ENCODE results near the gene GNAZ. TPM values are rescaled to one million over a fixed set of nuclear protein-coding genes. Genes with fewer than 3 reads are reported as not detected.

The GNAZ gene
- total RNA-seq, 2 experiments from 2014 or later = 0.28 to 0.53 TPM

DNA sequence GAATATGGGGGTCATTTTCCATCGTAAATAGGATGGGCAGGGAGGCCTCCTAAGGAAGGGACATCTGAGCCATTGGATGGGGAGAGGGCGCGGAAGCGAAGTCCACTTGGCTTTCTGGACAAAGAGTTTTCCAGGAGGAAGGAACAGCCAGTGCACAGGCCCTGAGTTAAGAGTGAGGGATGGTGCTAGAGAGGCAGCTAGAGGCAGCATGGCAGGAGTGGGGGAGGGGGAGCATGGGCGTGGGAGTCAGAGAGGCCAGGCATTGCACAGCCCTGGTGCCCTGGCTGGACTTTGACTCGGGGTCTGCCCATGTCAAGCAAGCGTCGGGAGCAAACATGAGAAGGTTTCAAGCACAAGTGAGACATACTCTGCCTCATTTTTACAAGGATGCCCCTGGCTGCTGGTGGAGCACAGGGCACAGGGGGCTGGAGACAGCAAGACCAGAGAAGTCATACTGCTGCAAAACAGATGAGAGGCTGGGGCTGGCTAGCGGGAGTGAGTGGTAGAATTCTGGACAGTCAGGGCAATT, 9.0 kb downstream of the GNAZ start:
- no peak overlapping the region for H3K4me3 Mint-ChIP-seq
- peaks cover 3% of the 10 kb centered on the region for H3K27me3 Mint-ChIP-seq
- DNase-seq = no peak
- H3K36me3 Mint-ChIP-seq (ENCODE audit: low read depth) = no peaks in the 10 kb centered on the region
- no peak overlapping the region for H3K27ac Mint-ChIP-seq
- ChIA-PET CTCF (no interaction called here), POLR2A (no interaction called here)
- no peaks in the 10 kb centered on the region for H3K9me3 Mint-ChIP-seq
- peaks cover 2% of the 10 kb centered on the region for H3K4me1 Mint-ChIP-seq

DNA sequence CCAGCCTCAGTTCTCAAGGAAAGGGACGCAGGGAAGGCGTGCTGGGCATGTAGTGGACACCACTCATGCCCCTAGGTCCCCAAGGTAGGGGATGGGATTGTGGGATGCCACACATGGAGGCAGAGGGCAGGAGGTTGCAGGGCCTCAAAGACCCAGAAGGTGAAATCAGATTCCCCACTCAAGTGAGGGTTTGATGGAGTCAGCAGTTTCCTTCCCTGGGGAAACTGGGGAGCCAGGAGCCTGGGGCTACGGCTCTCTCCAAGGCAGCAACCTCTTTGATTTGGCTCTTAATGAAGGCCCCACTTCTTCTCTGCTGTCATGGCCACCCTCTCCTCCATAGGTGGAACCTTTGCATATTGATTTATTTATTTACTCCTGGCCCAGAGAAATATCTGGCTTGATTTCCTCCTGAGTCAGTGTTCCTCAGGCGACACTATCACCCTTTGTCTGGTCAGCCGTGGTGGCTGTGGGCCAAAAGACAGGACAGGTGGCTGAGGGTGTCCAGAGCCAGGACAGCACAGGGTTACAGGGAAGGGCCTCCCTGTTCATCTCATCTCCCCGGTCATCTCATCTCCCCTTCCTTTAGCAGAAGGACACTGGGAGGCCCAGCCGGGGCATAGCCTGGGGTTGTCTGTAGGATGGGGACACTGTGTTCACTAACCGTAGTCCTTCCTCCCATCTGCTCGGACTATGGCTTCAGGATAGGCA, 9.6 kb downstream of the GNAZ start:
- peaks cover 2% of the 10 kb centered on the region for H3K4me1 Mint-ChIP-seq
- H3K9me3 Mint-ChIP-seq = no peaks in the 10 kb centered on the region
- no peaks in the 10 kb centered on the region for H3K27me3 Mint-ChIP-seq
- H3K36me3 Mint-ChIP-seq (ENCODE audit: low read depth) = no peaks in the 10 kb centered on the region
- no peak overlapping the region for H3K27ac Mint-ChIP-seq
- CTCF ChIA-PET = no interaction called here
- POLR2A ChIA-PET = no interaction called here
- H3K4me3 Mint-ChIP-seq = no peak overlapping the region
- no peak for DNase-seq

DNA sequence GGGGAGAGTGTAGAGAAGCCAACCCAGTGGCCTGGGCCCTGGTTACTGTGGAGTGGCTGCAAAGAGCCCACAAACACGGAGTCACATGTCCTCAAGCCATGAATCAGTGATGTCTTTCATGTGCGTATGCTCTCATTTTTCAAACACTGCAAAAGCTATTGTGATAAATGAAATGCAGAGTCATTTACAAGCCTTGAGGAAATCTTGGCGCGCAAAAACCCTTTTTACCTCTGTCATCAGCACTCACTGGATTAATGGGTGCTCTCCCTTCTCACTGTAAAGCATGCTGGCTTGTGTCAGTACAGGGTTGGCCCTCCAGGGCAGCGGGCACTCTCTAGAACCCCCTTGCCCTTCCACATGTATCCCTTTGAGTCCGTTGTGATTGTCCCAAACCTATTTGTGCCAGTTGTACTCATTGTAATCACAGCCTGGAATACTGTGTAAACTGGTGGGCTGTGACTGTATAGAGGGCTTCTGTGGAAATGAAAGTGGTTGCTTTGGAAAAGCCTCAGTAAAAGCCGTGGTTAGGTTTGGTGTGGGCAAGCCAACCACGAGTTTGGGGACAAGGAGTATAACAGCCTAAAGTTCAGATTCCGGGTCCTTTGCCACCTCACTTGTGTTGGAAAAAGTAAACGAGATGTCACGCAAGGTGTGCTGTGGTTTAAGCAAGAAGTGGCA, 10.4 kb downstream of the GNAZ start:
- Mint-ChIP-seq H3K36me3 (ENCODE audit: low read depth) (no peaks in the 10 kb centered on the region), H3K4me1 (peaks cover 2% of the 10 kb centered on the region), H3K9me3 (no peaks in the 10 kb centered on the region), H3K27me3 (no peaks in the 10 kb centered on the region), H3K4me3 (no peak overlapping the region), H3K27ac (no peak overlapping the region)
- ChIA-PET CTCF (no interaction called here), POLR2A (no interaction called here)
- no peak for DNase-seq

- Mint-ChIP-seq H3K4me3 (no peak overlapping the region), H3K9me3 (no peaks in the 10 kb centered on the region), H3K27ac (no peak overlapping the region), H3K27me3 (no peaks in the 10 kb centered on the region), H3K36me3 (ENCODE audit: low read depth) (no peaks in the 10 kb centered on the region), H3K4me1 (peaks cover 9% of the 10 kb centered on the region)
- no peak for DNase-seq
- ChIA-PET POLR2A (no interaction called here), CTCF (no interaction called here)
Observed at GRCh38 chr22:23082534-23083314, 12.4 kb downstream of the GNAZ start.

GRCh38 chr22:23083315-23084021, 13.1 kb downstream of the GNAZ start:
- H3K9me3 Mint-ChIP-seq = no peaks in the 10 kb centered on the region
- no peak for DNase-seq
- H3K27ac Mint-ChIP-seq = no peak overlapping the region
- H3K36me3 Mint-ChIP-seq (ENCODE audit: low read depth) = no peaks in the 10 kb centered on the region
- H3K4me3 Mint-ChIP-seq = no peak overlapping the region
- H3K27me3 Mint-ChIP-seq = no peaks in the 10 kb centered on the region
- POLR2A ChIA-PET = no interaction called here
- peaks cover 17% of the 10 kb centered on the region for H3K4me1 Mint-ChIP-seq
- CTCF ChIA-PET = no interaction called here

DNA sequence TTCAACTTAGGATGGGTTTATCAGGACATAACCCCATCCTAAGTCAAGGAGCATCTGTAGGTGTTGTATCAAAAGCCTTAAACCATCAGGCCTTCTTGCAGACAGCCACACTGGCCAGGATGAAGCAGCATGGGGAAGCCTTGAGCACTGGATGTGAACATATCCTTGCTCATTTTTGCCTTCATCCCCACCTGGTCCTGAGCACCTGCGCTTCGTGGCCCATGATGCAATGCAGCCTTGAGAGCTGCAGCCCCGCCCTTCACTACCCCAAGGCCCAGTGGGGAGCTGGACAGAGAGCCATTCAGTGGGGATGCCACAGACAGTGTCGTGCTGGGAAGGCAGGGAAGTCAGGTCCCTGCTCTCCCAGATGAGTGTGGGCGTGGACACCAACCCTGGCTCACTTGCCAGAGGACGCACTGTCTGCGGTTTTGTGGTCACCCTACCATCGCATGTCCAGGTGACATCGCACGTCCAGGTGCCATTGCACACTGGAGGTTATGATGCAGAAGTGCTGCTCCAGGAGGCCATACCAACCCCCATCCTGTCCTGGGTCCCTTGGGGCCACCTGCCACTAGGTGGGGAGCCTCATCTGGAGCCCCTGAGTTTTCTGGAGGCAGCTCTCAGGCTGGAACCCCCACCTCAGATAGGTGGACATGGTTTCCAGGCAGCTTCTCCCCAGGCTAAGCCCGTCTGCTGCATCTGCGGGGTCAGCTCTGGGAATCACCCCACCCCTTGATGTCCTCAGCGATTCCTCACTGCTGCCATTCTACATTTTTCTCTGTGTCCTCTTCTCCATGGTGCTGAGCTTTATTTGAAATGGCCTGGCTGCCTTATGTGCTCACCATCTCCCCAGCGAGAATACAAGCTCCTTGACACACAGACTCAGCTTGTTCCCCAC, 14.4 kb downstream of the GNAZ start:
- Mint-ChIP-seq H3K27ac (no peak overlapping the region), H3K27me3 (no peaks in the 10 kb centered on the region), H3K4me3 (no peak overlapping the region), H3K9me3 (no peaks in the 10 kb centered on the region), H3K4me1 (peaks cover 23% of the 10 kb centered on the region), H3K36me3 (ENCODE audit: low read depth) (no peaks in the 10 kb centered on the region)
- no peak for DNase-seq
- ChIA-PET CTCF (interaction anchor here (0.6 to 0.7 kb wide), 3 partner anchors 13 to 201 kb away, joined by 3 read pairs; no protein-coding TSS in a partner anchor), POLR2A (no interaction called here)

DNA sequence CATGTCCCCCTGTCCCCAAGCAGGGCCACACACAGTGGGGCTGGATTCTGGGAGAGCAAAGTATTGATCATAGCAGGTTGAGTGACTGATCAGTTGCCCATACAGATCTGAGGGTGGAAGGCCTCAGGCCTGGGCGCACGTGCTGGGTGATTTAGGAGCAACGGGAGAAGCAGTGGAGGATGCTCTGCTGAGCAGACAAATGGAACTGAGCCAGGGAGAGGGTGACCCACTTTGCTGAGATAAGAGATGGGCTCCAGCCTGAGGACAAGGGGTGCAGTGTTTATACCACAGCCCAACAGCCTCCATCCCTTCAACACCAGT, 15.0 kb downstream of the GNAZ start:
- ChIA-PET POLR2A (no interaction called here), CTCF (interaction anchor here (0.6 to 0.7 kb wide), 2 partner anchors 14 to 201 kb away, joined by 3 read pairs; no protein-coding TSS in a partner anchor)
- Mint-ChIP-seq H3K27ac (no peak overlapping the region), H3K4me1 (peaks cover 23% of the 10 kb centered on the region), H3K36me3 (ENCODE audit: low read depth) (no peaks in the 10 kb centered on the region), H3K9me3 (no peaks in the 10 kb centered on the region), H3K27me3 (no peaks in the 10 kb centered on the region), H3K4me3 (no peak overlapping the region)
- DNase-seq = no peak

DNA sequence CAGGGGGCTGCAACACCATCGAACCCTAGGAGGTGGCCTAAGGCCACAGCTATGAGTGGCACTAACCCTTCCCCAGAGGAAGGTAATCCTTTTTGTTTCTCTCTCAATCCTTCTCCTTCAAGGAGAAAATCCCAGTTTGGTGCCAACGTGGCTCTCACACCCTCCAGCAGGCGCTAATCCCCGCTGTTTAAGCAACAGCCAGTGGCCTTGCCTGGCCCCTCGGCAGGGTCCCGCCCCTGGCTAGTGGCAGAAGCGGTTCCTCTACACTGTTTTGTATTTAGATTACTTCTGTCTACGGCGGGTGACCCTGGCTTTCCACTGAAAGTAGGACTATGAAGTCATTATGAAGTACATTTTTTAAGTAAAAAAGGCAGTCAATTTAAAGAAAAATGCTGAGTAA, 15.5 kb downstream of the GNAZ start:
- no peak overlapping the region for H3K4me3 Mint-ChIP-seq
- no peaks in the 10 kb centered on the region for H3K27me3 Mint-ChIP-seq
- H3K27ac Mint-ChIP-seq = no peak overlapping the region
- no peak for DNase-seq
- H3K4me1 Mint-ChIP-seq = peaks cover 23% of the 10 kb centered on the region
- POLR2A ChIA-PET = no interaction called here
- no peaks in the 10 kb centered on the region for H3K36me3 Mint-ChIP-seq (ENCODE audit: low read depth)
- CTCF ChIA-PET = no interaction called here
- no peaks in the 10 kb centered on the region for H3K9me3 Mint-ChIP-seq

DNA sequence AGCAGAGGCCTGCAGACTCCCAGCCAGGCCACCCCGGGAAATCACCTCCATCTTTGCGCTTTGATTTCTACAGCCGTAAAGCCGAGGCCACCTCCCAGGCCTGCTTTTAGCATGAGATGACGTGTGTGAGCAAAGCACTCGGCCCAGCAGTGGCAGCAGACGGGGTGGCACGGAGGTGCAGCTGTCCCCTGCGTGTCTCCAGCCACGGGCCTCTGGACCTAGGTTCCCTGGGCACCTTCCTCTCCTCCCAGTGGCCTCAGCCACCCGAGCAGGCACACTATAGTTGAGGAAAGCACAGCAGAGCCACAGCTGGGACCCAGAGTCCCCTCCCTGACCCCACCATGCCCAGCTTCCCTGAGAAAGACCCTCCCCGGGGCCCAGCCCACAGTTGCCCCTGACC, 15.9 kb downstream of the GNAZ start:
- ChIA-PET CTCF (no interaction called here), POLR2A (no interaction called here)
- Mint-ChIP-seq H3K27me3 (no peaks in the 10 kb centered on the region), H3K36me3 (ENCODE audit: low read depth) (no peaks in the 10 kb centered on the region), H3K9me3 (no peaks in the 10 kb centered on the region), H3K27ac (no peak overlapping the region), H3K4me1 (peaks cover 22% of the 10 kb centered on the region), H3K4me3 (no peak overlapping the region)
- DNase-seq = no peak

- POLR2A ChIA-PET = no interaction called here
- H3K36me3 Mint-ChIP-seq (ENCODE audit: low read depth) = no peaks in the 10 kb centered on the region
- no peak overlapping the region for H3K4me3 Mint-ChIP-seq
- peaks cover 21% of the 10 kb centered on the region for H3K4me1 Mint-ChIP-seq
- CTCF ChIA-PET = no interaction called here
- DNase-seq = no peak
- H3K27ac Mint-ChIP-seq = no peak overlapping the region
- no peaks in the 10 kb centered on the region for H3K27me3 Mint-ChIP-seq
- H3K9me3 Mint-ChIP-seq = no peaks in the 10 kb centered on the region
Observed at GRCh38 chr22:23086787-23087186, 16.5 kb downstream of the GNAZ start.

DNA sequence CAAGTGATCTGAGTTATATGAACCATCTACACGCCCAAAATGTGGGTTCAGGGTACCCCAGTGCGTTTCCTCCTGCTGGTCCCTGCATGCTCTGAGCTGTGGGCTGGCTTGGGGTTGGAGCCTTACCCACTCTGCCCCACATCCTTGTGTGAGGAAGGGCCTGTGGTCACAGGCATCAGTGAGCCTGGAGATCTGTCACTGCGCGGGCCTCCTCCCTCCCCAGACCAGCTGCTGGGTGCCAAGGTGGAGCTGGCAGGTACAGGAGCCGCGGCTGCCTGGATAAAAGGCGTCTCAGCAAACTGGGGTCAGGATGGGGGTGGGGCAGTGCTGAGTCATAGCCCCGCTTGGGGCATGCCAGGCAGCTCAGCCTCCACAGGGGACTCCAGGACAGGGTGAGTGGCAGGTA, 17.9 kb downstream of the GNAZ start:
- no peaks in the 10 kb centered on the region for H3K36me3 Mint-ChIP-seq (ENCODE audit: low read depth)
- no peak overlapping the region for H3K4me3 Mint-ChIP-seq
- ChIA-PET CTCF (no interaction called here), POLR2A (interaction anchor here (0.7 kb wide), 1 partner anchor 31 kb away, joined by 3 read pairs; no protein-coding TSS in a partner anchor)
- no peak overlapping the region for H3K27ac Mint-ChIP-seq
- peak; percentile 58 for DNase-seq
- H3K27me3 Mint-ChIP-seq = no peaks in the 10 kb centered on the region
- no peaks in the 10 kb centered on the region for H3K9me3 Mint-ChIP-seq
- H3K4me1 Mint-ChIP-seq = peaks cover 21% of the 10 kb centered on the region

DNA sequence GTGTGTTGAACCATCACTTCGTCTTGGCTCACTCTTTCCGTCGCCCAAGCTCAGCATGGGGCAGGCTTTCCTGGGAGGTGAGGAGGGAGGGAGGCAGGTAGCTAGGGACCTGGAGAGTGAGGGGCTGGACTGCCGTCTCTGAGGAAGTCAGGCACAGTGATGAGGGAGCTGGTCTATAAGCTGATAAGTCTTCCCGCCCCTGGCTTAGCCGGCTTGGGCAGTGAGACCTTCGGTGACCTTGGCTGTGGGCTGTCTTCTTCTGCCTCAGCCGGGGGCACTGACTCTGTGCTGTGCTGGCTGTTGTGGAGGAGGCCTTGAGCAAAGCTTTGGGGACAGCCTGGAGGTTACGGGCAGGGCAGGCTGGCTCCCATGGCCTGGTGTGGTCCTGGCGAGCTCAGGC, 18.7 kb downstream of the GNAZ start:
- H3K27ac Mint-ChIP-seq = no peak overlapping the region
- no peak for DNase-seq
- CTCF ChIA-PET = interaction anchor here (0.6 kb wide), 1 partner anchor 476 kb away, joined by 7 read pairs; no protein-coding TSS in a partner anchor

More for the DNA sequence above, 18.7 kb downstream of the GNAZ start:
- H3K36me3 Mint-ChIP-seq (ENCODE audit: low read depth) = no peaks in the 10 kb centered on the region
- no peak overlapping the region for H3K4me3 Mint-ChIP-seq
- no peaks in the 10 kb centered on the region for H3K9me3 Mint-ChIP-seq
- no peaks in the 10 kb centered on the region for H3K27me3 Mint-ChIP-seq
- peaks cover 21% of the 10 kb centered on the region for H3K4me1 Mint-ChIP-seq
- POLR2A ChIA-PET = no interaction called here
